Erythroblast (primary cell): Measurements from ENCODE around the gene CMIP.

ENCODE experiments used
- GATA1 ChIP-seq: IDR thresholded peaks from 2 replicates; pipeline ENCODE4 v1.6.1; 2011; ENCODE audit warnings: low read depth, mild to moderate bottlenecking, control low read depth, low read length, moderate library complexity
- POLR2A ChIP-seq: IDR thresholded peaks from 2 replicates; pipeline ENCODE4 v1.6.1; 2011; ENCODE audit warnings: mild to moderate bottlenecking, low read length

DNA sequence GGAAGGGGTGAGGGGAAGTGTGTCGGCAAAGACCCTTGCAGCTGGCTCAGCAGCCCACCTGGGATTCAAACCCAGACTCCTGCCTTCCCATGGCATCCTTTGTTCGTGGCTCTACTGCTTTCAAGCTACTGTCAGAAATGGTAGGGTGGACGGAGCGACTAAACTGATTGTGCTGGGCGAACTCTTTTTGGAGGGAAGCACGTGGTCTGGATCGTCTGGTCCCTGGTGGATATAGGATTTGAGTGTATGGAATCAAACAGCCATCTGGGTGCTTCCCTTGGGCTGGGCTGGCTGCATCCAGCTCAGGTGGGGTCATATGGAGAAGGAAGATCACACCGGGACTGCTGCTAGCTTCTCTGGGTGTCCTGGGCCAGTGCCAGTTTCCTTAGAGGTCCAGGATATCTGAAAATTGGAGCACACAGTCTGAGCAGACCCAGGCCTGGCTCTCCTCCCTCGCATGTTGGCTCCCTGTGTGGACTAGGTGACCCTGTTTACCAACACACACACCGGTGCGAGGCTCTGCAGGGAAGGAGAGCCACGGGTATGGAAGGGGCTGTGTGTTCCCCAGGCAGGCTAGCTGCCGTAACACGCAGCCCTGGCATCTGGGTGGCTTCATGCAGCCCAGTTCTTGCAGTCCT lies 8.6 kb downstream of the CMIP start:
- no peak for TF ChIP-seq POLR2A
- TF ChIP-seq GATA1 = no peak
